NT2/D1 (cell line): ENCODE results near the gene SMARCAD1.
"Not testable (repeated sequence)": the region's sequence is repeated elsewhere in the genome, so short reads cannot be mapped to it uniquely, and the experiment has no call there.

Experiments
- DNase-seq: peaks from one replicate; pipeline ENCODE4 v3.0.0-alpha.2; 2011; ENCODE audit warnings: low read depth, low spot score
- H3K27me3 ChIP-seq: 2 replicates; pipeline ENCODE4 v1.6.0; 2011; ENCODE audit warnings: mild to moderate bottlenecking; ENCODE audit not compliant: insufficient read length, insufficient read depth
- H3K36me3 ChIP-seq: 2 replicates; pipeline ENCODE4 v1.6.1; 2011; ENCODE audit warnings: mild to moderate bottlenecking, low read length, mixed read lengths; ENCODE audit not compliant: insufficient read depth, insufficient read length
- H3K4me1 ChIP-seq: 2 replicates; pipeline ENCODE4 v1.5.1; 2011; ENCODE audit not compliant: insufficient read depth, insufficient read length
- H3K4me3 ChIP-seq: 2 replicates; pipeline ENCODE4 v1.5.1; 2011; ENCODE audit warnings: low read depth; ENCODE audit not compliant: insufficient read length
- H3K9ac ChIP-seq: 2 replicates; pipeline ENCODE4 v1.6.0; 2011; ENCODE audit warnings: low read depth; ENCODE audit not compliant: insufficient read length
- H3K9me3 ChIP-seq: 2 replicates; pipeline ENCODE4 v1.5.1; 2011; ENCODE audit warnings: mild to moderate bottlenecking, low read length; ENCODE audit not compliant: insufficient read depth
- SUZ12 ChIP-seq: IDR thresholded peaks from 2 replicates; pipeline ENCODE4 v1.6.1; 2011; ENCODE audit not compliant: insufficient read length, insufficient read depth; ENCODE audit errors: extremely low read depth
- YY1 ChIP-seq: IDR thresholded peaks from 2 replicates; pipeline ENCODE4 v1.6.1; 2011; ENCODE audit not compliant: insufficient read length, insufficient read depth
- ZNF274 ChIP-seq: IDR thresholded peaks from 2 replicates; pipeline ENCODE4 v1.6.1; 2011; ENCODE audit warnings: mild to moderate bottlenecking, low read depth, low read length

The SMARCAD1 gene

GRCh38 chr4:94334962-94335361 is 127.3 kb downstream of the SMARCAD1 start:
- H3K36me3 ChIP-seq = no peaks in the 10 kb centered on the region
- no peaks in the 10 kb centered on the region for H3K9me3 ChIP-seq
- no peak overlapping the region for H3K4me3 ChIP-seq
- TF ChIP-seq YY1 (no peak), SUZ12 (no peak), ZNF274 (no peak)
- H3K9ac ChIP-seq = no peak overlapping the region
- no peaks in the 10 kb centered on the region for H3K27me3 ChIP-seq
- H3K4me1 ChIP-seq = no peaks in the 10 kb centered on the region
- DNase-seq = no peak

GRCh38 chr4:94336303-94336702 is 128.6 kb downstream of the SMARCAD1 start:
- no peak for TF ChIP-seq YY1
- TF ChIP-seq ZNF274 = no peak
- no peak for TF ChIP-seq SUZ12
- no peaks in the 10 kb centered on the region for H3K9me3 ChIP-seq
- no peaks in the 10 kb centered on the region for H3K4me1 ChIP-seq
- no peaks in the 10 kb centered on the region for H3K27me3 ChIP-seq
- no peaks in the 10 kb centered on the region for H3K36me3 ChIP-seq
- H3K9ac ChIP-seq = no peak overlapping the region
- H3K4me3 ChIP-seq = no peak overlapping the region
- DNase-seq = no peak

GRCh38 chr4:94336791-94337190 is 129.1 kb downstream of the SMARCAD1 start:
- H3K9ac ChIP-seq, H3K9me3 ChIP-seq, H3K36me3 ChIP-seq, H3K4me1 ChIP-seq, DNase-seq, H3K4me3 ChIP-seq, H3K27me3 ChIP-seq: not testable (repeated sequence)

DNA sequence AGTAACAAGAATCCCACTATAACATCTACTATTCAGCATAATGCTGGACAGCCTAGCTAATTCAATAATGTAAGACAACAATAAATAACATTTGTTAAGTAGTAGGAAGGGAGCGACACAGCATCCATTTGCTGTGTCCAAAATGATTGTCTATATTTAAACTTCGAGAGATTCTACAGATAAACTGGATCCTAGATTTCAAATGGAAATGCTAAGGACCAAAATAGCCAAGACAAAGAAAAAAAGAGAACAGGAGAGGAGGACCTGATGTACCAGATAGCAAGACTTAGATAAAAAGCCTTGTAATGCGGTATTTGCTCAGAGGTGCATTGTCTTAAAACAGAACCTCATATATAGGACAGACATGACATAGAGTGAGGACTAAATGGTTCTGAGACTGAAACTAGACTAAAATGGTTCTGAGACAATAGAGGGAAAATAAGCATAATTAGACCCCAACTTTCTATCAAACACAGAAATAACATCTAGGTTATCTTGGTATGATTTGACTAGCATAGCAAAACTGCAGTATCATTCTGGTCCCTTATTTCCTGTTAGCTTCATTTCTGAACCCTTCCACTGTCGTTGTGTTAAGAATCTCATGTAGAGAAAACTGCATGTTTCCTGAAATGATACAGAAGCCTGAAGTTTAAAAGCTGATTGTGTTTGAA is 131.2 kb downstream of the SMARCAD1 start:
- no peaks in the 10 kb centered on the region for H3K27me3 ChIP-seq
- H3K36me3 ChIP-seq = no peaks in the 10 kb centered on the region
- TF ChIP-seq YY1 (no peak), SUZ12 (no peak), ZNF274 (no peak)
- H3K9ac ChIP-seq = no peak overlapping the region
- no peak overlapping the region for H3K4me3 ChIP-seq
- no peaks in the 10 kb centered on the region for H3K9me3 ChIP-seq
- no peaks in the 10 kb centered on the region for H3K4me1 ChIP-seq
- no peak for DNase-seq

- no peak overlapping the region for H3K9ac ChIP-seq
- no peaks in the 10 kb centered on the region for H3K27me3 ChIP-seq
- H3K4me1 ChIP-seq = no peaks in the 10 kb centered on the region
- no peak overlapping the region for H3K4me3 ChIP-seq
- no peak for TF ChIP-seq SUZ12
- no peak for TF ChIP-seq YY1
- TF ChIP-seq ZNF274 = no peak
- no peak for DNase-seq
- H3K9me3 ChIP-seq = no peaks in the 10 kb centered on the region
- no peaks in the 10 kb centered on the region for H3K36me3 ChIP-seq
Observed at GRCh38 chr4:94339779-94340178, 132.1 kb downstream of the SMARCAD1 start.
